Measurements from ENCODE around the gene EP300.
"Not testable (repeated sequence)": the region's sequence is repeated elsewhere in the genome, so short reads cannot be mapped to it uniquely, and the experiment has no call there.

The EP300 gene

DNA sequence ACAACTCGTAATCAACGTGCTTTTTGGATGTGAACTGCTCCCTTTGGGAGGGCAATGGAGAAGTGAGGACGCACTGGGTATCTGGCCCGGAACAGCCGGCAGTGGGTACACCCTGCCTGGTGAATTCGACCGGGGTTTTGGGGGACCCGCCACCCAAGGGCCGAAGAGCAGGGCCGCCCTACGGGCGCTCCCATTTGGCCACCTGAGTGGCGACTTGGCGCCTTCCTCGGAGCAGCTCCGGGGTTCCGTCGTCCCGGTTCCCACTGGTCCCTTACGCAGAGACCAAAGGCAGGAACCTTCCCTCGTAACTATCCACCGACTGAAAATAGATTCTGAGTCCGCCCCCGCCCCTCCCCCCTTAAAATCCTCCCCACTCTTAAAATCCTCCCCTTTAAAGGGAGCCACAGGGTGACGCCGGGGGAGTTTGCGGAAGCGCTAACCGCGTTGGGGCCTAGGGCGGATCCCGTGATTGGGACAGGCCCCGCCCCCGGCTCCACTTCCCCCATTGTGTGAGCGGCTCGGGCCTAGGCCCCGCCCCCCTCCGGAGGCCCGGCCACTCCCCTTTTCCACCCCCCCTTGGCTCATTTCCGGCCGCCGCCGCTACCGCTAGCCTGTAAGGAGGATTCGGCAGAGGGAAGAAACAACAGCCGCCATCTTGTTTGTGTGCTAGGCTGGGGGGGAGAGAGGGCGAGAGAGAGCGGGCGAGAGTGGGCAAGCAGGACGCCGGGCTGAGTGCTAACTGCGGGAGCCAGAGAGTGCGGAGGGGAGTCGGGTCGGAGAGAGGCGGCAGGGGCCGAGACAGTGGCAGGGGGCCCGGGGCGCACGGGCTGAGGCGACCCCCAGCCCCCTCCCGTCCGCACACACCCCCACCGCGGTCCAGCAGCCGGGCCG, 1.0 kb upstream of the EP300 start:
- Histone ChIP-seq H3K27me3 (replicated peaks; ENCODE audit: control insufficient read depth, insufficient read depth, low read length) (no peaks in the 10 kb centered on the region), H3K9me3 (ENCODE audit: control insufficient read depth, low read length) (no peaks in the 10 kb centered on the region), H3K4me1 (ENCODE audit: control insufficient read depth, insufficient read depth, low read length) (peaks cover 27% of the 10 kb centered on the region), H3K4me3 (ENCODE audit: low read length) (peak overlapping the region; percentile 89), H3K9ac (ENCODE audit: low read length) (peak overlapping the region; percentile 99), H3K36me3 (ENCODE audit: control insufficient read depth, insufficient read depth, low read length, severe bottlenecking) (no peaks in the 10 kb centered on the region)
- DNase-seq (ENCODE audit: low read depth): peak; percentile 99

DNA sequence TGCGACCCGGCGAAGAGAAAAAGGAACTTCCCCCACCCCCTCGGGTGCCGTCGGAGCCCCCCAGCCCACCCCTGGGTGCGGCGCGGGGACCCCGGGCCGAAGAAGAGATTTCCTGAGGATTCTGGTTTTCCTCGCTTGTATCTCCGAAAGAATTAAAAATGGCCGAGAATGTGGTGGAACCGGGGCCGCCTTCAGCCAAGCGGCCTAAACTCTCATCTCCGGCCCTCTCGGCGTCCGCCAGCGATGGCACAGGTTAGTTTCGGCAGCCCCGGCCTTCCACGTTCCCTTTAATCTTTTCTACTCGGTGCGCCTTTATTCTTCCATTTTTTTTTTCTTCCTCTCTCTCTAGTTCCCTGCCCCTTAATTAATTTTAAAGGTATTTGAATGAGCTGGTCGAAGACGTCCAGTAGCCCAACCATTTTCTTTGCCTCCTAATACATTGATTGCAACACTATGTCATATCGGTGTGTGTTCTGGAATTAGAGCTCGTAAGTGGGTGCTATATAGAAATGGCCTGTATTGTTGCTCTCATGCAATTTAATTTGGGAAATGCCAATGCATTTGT, 537 bp downstream of the EP300 start:
- Histone ChIP-seq H3K9me3 (ENCODE audit: control insufficient read depth, low read length) (no peaks in the 10 kb centered on the region), H3K27me3 (replicated peaks; ENCODE audit: control insufficient read depth, insufficient read depth, low read length) (no peaks in the 10 kb centered on the region), H3K36me3 (ENCODE audit: control insufficient read depth, insufficient read depth, low read length, severe bottlenecking) (no peaks in the 10 kb centered on the region), H3K9ac (ENCODE audit: low read length) (peak overlapping the region; percentile 99), H3K4me1 (ENCODE audit: control insufficient read depth, insufficient read depth, low read length) (peaks cover 39% of the 10 kb centered on the region), H3K4me3 (ENCODE audit: low read length) (peak overlapping the region; percentile 89)
- peak; percentile 65 for DNase-seq (ENCODE audit: low read depth)

DNA sequence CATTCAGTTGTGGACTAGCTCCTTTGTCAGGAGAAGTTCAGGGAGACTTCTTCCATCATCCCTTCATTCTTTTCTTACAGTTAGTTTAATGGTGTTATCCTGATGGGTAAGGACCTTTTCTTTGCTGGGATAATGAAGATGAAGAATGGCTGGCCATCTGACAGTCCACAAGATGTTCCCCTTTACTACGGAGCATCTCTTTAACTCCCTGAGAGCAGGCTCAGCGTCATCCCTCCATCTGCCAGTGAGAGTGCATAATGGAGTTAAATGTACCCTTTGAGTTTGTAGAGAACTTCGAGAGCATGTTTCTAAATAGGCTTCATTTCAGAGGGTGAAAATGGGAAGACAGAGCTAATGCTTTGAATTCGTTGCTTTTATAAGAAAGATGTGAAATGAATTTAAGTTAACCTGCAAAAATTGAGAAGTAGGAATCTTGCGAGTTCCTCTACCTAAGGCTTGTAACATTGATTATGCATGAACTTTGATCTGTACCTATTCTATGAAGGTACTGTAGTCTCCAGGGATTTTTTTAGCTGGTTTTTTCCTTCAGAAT, 1.7 kb downstream of the EP300 start:
- Histone ChIP-seq H3K27me3 (replicated peaks; ENCODE audit: control insufficient read depth, insufficient read depth, low read length) (no peaks in the 10 kb centered on the region), H3K9me3 (ENCODE audit: control insufficient read depth, low read length) (no peaks in the 10 kb centered on the region), H3K4me3 (ENCODE audit: low read length) (peak overlapping the region; percentile 89), H3K36me3 (ENCODE audit: control insufficient read depth, insufficient read depth, low read length, severe bottlenecking) (no peaks in the 10 kb centered on the region), H3K9ac (ENCODE audit: low read length) (peak overlapping the region; percentile 99), H3K4me1 (ENCODE audit: control insufficient read depth, insufficient read depth, low read length) (peaks cover 39% of the 10 kb centered on the region)
- peak; percentile 58 for DNase-seq (ENCODE audit: low read depth)

GRCh38 chr22:41096391-41096790, 4.0 kb downstream of the EP300 start:
- DNase-seq (ENCODE audit: low read depth): no peak
- no peaks in the 10 kb centered on the region for H3K36me3 ChIP-seq (ENCODE audit: control insufficient read depth, insufficient read depth, low read length, severe bottlenecking)

GRCh38 chr22:41096841-41097240, 4.4 kb downstream of the EP300 start:
- Histone ChIP-seq H3K4me1 (ENCODE audit: control insufficient read depth, insufficient read depth, low read length) (peaks cover 34% of the 10 kb centered on the region), H3K9me3 (ENCODE audit: control insufficient read depth, low read length) (no peaks in the 10 kb centered on the region), H3K36me3 (ENCODE audit: control insufficient read depth, insufficient read depth, low read length, severe bottlenecking) (no peaks in the 10 kb centered on the region), H3K27me3 (replicated peaks; ENCODE audit: control insufficient read depth, insufficient read depth, low read length) (no peaks in the 10 kb centered on the region), H3K9ac (ENCODE audit: low read length) (peak overlapping the region; percentile 9), H3K4me3 (ENCODE audit: low read length) (no peak overlapping the region)
- DNase-seq (ENCODE audit: low read depth): peak; percentile 34

More at GRCh38 chr22:41096391-41096790, 4.0 kb downstream of the EP300 start:
- H3K27me3 ChIP-seq (replicated peaks; ENCODE audit: control insufficient read depth, insufficient read depth, low read length): no peaks in the 10 kb centered on the region
- H3K4me3 ChIP-seq (ENCODE audit: low read length): peak overlapping the region; percentile 62
- H3K9ac ChIP-seq (ENCODE audit: low read length): no peak overlapping the region
- H3K9me3 ChIP-seq (ENCODE audit: control insufficient read depth, low read length): no peaks in the 10 kb centered on the region
- peaks cover 34% of the 10 kb centered on the region for H3K4me1 ChIP-seq (ENCODE audit: control insufficient read depth, insufficient read depth, low read length)

DNA sequence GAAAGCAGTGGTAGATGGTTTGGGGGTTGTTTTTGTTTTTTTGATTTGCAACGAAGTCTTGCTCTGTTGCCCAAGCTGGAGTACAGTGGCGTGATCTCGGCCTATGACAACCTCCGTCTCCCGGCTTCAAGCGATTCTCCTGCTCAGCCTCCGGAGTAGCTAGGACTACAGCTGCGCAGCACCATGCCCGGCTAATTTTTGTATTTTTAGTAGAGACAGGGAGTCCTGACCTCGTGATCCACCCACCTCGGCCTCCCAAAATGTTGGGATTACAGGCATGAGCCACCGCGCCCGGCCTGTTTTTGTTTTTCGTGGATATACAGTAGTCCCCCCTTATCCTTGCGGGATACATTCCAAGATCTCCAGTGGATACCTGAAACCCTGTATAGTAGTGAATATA, 6.6 kb downstream of the EP300 start:
- Histone ChIP-seq H3K4me3 (ENCODE audit: low read length) (no peak overlapping the region), H3K36me3 (ENCODE audit: control insufficient read depth, insufficient read depth, low read length, severe bottlenecking) (peaks cover 5% of the 10 kb centered on the region), H3K27me3 (replicated peaks; ENCODE audit: control insufficient read depth, insufficient read depth, low read length) (no peaks in the 10 kb centered on the region), H3K9me3 (ENCODE audit: control insufficient read depth, low read length) (no peaks in the 10 kb centered on the region), H3K9ac (ENCODE audit: low read length) (no peak overlapping the region), H3K4me1 (ENCODE audit: control insufficient read depth, insufficient read depth, low read length) (peaks cover 34% of the 10 kb centered on the region)
- DNase-seq (ENCODE audit: low read depth): no peak

- Histone ChIP-seq H3K4me3 (ENCODE audit: low read length) (peak overlapping the region; percentile 37), H3K9me3 (ENCODE audit: control insufficient read depth, low read length) (no peaks in the 10 kb centered on the region), H3K9ac (ENCODE audit: low read length) (no peak overlapping the region), H3K4me1 (ENCODE audit: control insufficient read depth, insufficient read depth, low read length) (peaks cover 17% of the 10 kb centered on the region), H3K27me3 (replicated peaks; ENCODE audit: control insufficient read depth, insufficient read depth, low read length) (no peaks in the 10 kb centered on the region), H3K36me3 (ENCODE audit: control insufficient read depth, insufficient read depth, low read length, severe bottlenecking) (peaks cover 10% of the 10 kb centered on the region)
- no peak for DNase-seq (ENCODE audit: low read depth)
These were observed 14.0 kb downstream of the EP300 start for GRCh38 chr22:41106122-41106968.

DNA sequence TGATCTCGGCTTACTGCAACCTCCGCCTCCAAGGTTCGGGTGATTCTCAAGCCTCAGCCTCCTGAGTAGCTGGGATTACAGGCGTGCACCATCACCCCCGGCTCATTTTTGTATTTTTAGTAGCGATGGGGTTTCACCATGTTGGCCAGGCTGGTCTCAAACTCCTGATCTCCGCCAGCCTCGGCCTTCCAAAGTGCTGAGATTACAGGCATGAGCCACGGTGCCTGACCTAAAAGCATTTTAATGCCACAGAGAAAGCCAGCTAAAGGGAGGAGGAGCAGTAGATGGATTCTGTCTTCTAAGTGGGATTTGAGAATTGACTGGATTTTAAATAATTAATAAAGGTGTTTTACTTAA, 14.6 kb downstream of the EP300 start:
- not testable (repeated sequence) for H3K4me3 ChIP-seq (ENCODE audit: low read length); H3K9me3 ChIP-seq (ENCODE audit: control insufficient read depth, low read length); H3K9ac ChIP-seq (ENCODE audit: low read length); H3K27me3 ChIP-seq (replicated peaks; ENCODE audit: control insufficient read depth, insufficient read depth, low read length); DNase-seq (ENCODE audit: low read depth)
- Histone ChIP-seq H3K36me3 (ENCODE audit: control insufficient read depth, insufficient read depth, low read length, severe bottlenecking) (peaks cover 12% of the 10 kb centered on the region), H3K4me1 (ENCODE audit: control insufficient read depth, insufficient read depth, low read length) (peaks cover 17% of the 10 kb centered on the region)

DNA sequence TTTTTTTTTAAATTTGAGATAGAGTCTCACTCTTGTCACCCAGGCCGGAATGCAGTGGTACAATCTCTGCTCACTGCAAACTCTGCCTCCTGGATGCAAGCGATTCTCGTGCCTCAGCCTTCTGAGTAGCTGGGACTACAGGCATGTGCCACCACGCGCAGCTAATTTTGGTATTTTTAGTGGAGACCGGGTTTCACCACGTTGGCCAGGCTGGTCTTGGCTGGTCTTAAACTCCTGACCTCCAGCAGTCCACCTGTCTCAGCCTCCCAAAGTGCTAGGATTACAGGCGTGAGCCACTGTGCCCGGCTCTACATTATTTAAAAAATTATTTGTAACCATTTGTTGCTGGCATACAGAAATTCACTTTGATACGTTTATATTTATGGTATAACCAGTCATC, 18.6 kb downstream of the EP300 start:
- H3K36me3 ChIP-seq (ENCODE audit: control insufficient read depth, insufficient read depth, low read length, severe bottlenecking): peaks cover 8% of the 10 kb centered on the region
- DNase-seq (ENCODE audit: low read depth): no peak

DNA sequence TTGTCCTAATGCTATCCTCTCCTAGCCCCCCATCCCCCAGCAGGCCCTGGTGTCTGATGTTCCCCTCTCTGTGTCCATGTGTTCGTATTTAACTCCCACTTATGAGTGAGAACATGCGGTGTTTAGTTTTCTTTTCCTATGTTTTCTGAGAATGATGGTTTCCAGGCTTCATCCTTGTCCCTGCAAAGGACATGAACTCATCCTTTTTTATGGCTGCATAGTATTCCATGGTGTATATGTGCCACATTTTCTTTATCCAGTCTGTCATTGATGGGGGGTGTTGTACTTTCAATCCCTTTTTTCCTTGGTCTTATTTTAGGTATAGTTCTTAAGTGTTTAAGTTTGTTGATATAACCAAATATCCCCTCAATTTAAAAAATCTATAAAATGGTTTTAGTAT, 23.9 kb downstream of the EP300 start:
- Histone ChIP-seq H3K36me3 (ENCODE audit: control insufficient read depth, insufficient read depth, low read length, severe bottlenecking) (peaks cover 42% of the 10 kb centered on the region), H3K4me3 (ENCODE audit: low read length) (no peak overlapping the region), H3K4me1 (ENCODE audit: control insufficient read depth, insufficient read depth, low read length) (peaks cover 5% of the 10 kb centered on the region), H3K9me3 (ENCODE audit: control insufficient read depth, low read length) (no peaks in the 10 kb centered on the region), H3K9ac (ENCODE audit: low read length) (no peak overlapping the region), H3K27me3 (replicated peaks; ENCODE audit: control insufficient read depth, insufficient read depth, low read length) (no peaks in the 10 kb centered on the region)
- no peak for DNase-seq (ENCODE audit: low read depth)

More for the DNA sequence above, 18.6 kb downstream of the EP300 start:
- Histone ChIP-seq H3K9me3 (ENCODE audit: control insufficient read depth, low read length) (no peaks in the 10 kb centered on the region), H3K27me3 (replicated peaks; ENCODE audit: control insufficient read depth, insufficient read depth, low read length) (no peaks in the 10 kb centered on the region), H3K4me1 (ENCODE audit: control insufficient read depth, insufficient read depth, low read length) (peaks cover 16% of the 10 kb centered on the region), H3K4me3 (ENCODE audit: low read length) (no peak overlapping the region), H3K9ac (ENCODE audit: low read length) (no peak overlapping the region)
